HCT116 (cell line): ENCODE measurements around the gene SCAMP1. TPM values are rescaled to one million over a fixed set of nuclear protein-coding genes. Genes with fewer than 3 reads are reported as not detected.

ENCODE experiments used
- ATAC-seq: fragments of 200-7000 bp; cut with Tn5 transposase; 2 replicates; pipeline ENCODE4 v1.9.1; 2020; ENCODE audit warnings: mild to moderate bottlenecking, moderate library complexity
- BruUV-seq: library from RNA; stranded (reverse); fragments of 400-500 nt; replicated peaks from 2 replicates; lab custom pipeline; 2021; lab: Mats Ljungman, UMichigan
- CTCF ChIA-PET: fragments of 300-600 bp; sonication (Branson Sonifier 250); formaldehyde crosslinking; loops from one replicate; lab custom pipeline; 2021; ENCODE audit warnings: antibody characterized with exemption; lab: Charles Lee
- POLR2A ChIA-PET: fragments of 300-600, 350-600 bp; sonication (Branson Sonifier 250); formaldehyde crosslinking; loops from one replicate; lab custom pipeline; 2021; ENCODE audit warnings: antibody characterized with exemption; lab: Charles Lee
- RAD21 ChIA-PET, 2 experiments: fragments of 300-600 bp; sonication (Branson Sonifier 250); formaldehyde crosslinking; loops; one replicate each; lab custom pipeline; 2023; ENCODE audit warnings: low total read pairs in 2 of 2; ENCODE audit not compliant: uncharacterized antibody in 2 of 2, unreplicated experiment in 2 of 2, low non-redundant PET in 1 of 2; lab: Charles Lee
- DNase-seq: peaks from one replicate; pipeline ENCODE4 v3.0.0-alpha.2; 2010; ENCODE audit warnings: low read depth, low spot score
- H2AFZ ChIP-seq: fragments of 200-600 bp; shearing (Covaris generic), sonication (generic); 2 replicates; pipeline ENCODE4 v1.6.1; 2017; ENCODE audit warnings: low read depth, mixed run types, mixed read lengths, antibody characterized with exemption, low read length; ENCODE audit not compliant: poor library complexity, severe bottlenecking
- H3K27ac ChIP-seq: 2 replicates; pipeline ENCODE4 v1.5.1; 2012; ENCODE audit warnings: low read depth, low read length
- H3K27me3 ChIP-seq: fragments of 200-600 bp; sonication (generic); 2 replicates; pipeline ENCODE4 v1.6.1; 2016; ENCODE audit warnings: mixed run types, low read length, mixed read lengths; ENCODE audit not compliant: insufficient read depth
- H3K36me3 ChIP-seq, 2 experiments: fragments of 200-500 bp in 1 of 2; fragments of 200-600 bp in 1 of 2; sonication (Bioruptor generic) in 1 of 2; sonication (generic) in 1 of 2; 2 replicates each; pipeline versions ENCODE4 v1.5.1 to v1.6.1; 2014 to 2016; ENCODE audit warnings: low read length in 2 of 2, inconsistent platforms in 1 of 2, mixed read lengths in 1 of 2, mixed run types in 1 of 2; ENCODE audit not compliant: insufficient read depth in 2 of 2, control insufficient read depth in 1 of 2
- H3K4me1 ChIP-seq, 2 experiments: fragments of 200-600 bp in 1 of 2; sonication (generic) in 1 of 2; 2 replicates each; pipeline versions ENCODE4 v1.5.1 to v1.6.1; 2012 to 2017; ENCODE audit warnings: low read length in 2 of 2, inconsistent platforms in 1 of 2, mild to moderate bottlenecking in 1 of 2, mixed read lengths in 1 of 2, mixed run types in 1 of 2, moderate library complexity in 1 of 2; ENCODE audit not compliant: insufficient read depth in 2 of 2, control insufficient read depth in 1 of 2
- H3K4me2 ChIP-seq: fragments of 200-600 bp; sonication (generic); 2 replicates; pipeline ENCODE4 v1.6.1; 2017; ENCODE audit warnings: mixed run types, low read length, mixed read lengths
- H3K4me3 ChIP-seq, 2 experiments: fragments of 200-600 bp in 1 of 2; sonication (generic) in 1 of 2; replicated peaks in 1 of 2; 2 replicates each; pipeline ENCODE4 v1.5.1; 2011 to 2016; ENCODE audit warnings: low read length in 2 of 2, control low read depth in 1 of 2, low read depth in 1 of 2, mild to moderate bottlenecking in 1 of 2, mixed read lengths in 1 of 2, mixed run types in 1 of 2
- H3K79me2 ChIP-seq: fragments of 200-600 bp; sonication (generic); 2 replicates; pipeline ENCODE4 v1.6.1; 2017; ENCODE audit warnings: mild to moderate bottlenecking, mixed run types, low read length, moderate library complexity, mixed read lengths; ENCODE audit not compliant: insufficient read depth
- H3K9ac ChIP-seq: fragments of 200-600 bp; sonication (generic); 2 replicates; pipeline ENCODE4 v1.6.1; 2016; ENCODE audit warnings: low read length, mixed read lengths
- H3K9me2 ChIP-seq: fragments of 200-600 bp; sonication (generic), shearing (Covaris generic); 2 replicates; pipeline ENCODE4 v1.6.1; 2017; ENCODE audit warnings: mixed run types, mild to moderate bottlenecking, moderate library complexity; ENCODE audit not compliant: insufficient read depth
- H3K9me3 ChIP-seq, 2 experiments: fragments of 200-500 bp in 1 of 2; fragments of 200-600 bp in 1 of 2; sonication (Bioruptor generic) in 1 of 2; sonication (generic) in 1 of 2; 2 replicates each; pipeline ENCODE4 v1.6.1; 2014 to 2017; ENCODE audit warnings: low read length in 2 of 2, mixed read lengths in 2 of 2, inconsistent platforms in 1 of 2, low read depth in 1 of 2, mild to moderate bottlenecking in 1 of 2, mixed run types in 1 of 2, moderate library complexity in 1 of 2; ENCODE audit not compliant: control insufficient read depth in 1 of 2, insufficient read depth in 1 of 2
- H4K20me1 ChIP-seq: fragments of 200-600 bp; sonication (generic), shearing (Covaris generic); 2 replicates; pipeline ENCODE4 v1.6.1; 2017; ENCODE audit warnings: mixed run types, mild to moderate bottlenecking, moderate library complexity; ENCODE audit not compliant: insufficient read depth
- ATF3 ChIP-seq: IDR thresholded peaks from 2 replicates; pipeline ENCODE4 v1.6.1; 2012
- CBX3 ChIP-seq: IDR thresholded peaks from 2 replicates; pipeline ENCODE4 v1.6.1; 2012; ENCODE audit warnings: low read depth
- CTCF ChIP-seq, 3 experiments: fragments of 200-600 bp in 1 of 3; sonication (generic) in 1 of 3; IDR thresholded peaks in 2 of 3; conservative IDR thresholded peaks in 1 of 3; 2 replicates each; pipeline ENCODE4 v1.5.1; 2012 to 2017; ENCODE audit warnings: low read depth in 2 of 3, low read length in 2 of 3, antibody characterized with exemption in 1 of 3, borderline replicate concordance in 1 of 3, control low read depth in 1 of 3, mild to moderate bottlenecking in 1 of 3, mixed read lengths in 1 of 3, mixed run types in 1 of 3, moderate library complexity in 1 of 3; ENCODE audit not compliant: insufficient read depth in 1 of 3
- EGR1 ChIP-seq: IDR thresholded peaks from 2 replicates; pipeline ENCODE4 v1.6.1; 2012; ENCODE audit warnings: low read depth
- ELF1 ChIP-seq: IDR thresholded peaks from 2 replicates; pipeline ENCODE4 v1.6.1; 2012; ENCODE audit warnings: low read depth, borderline replicate concordance
- EZH2 ChIP-seq: fragments of 200-600 bp; sonication (generic); IDR thresholded peaks from 2 replicates; pipeline ENCODE4 v1.6.1; 2017; ENCODE audit warnings: antibody characterized with exemption, mixed run types
- EZH2phosphoT487 ChIP-seq: fragments of 200-600 bp; IDR thresholded peaks from 2 replicates; pipeline ENCODE4 v1.6.1; 2018; ENCODE audit warnings: antibody characterized with exemption, borderline replicate concordance
- FOSL1 ChIP-seq: IDR thresholded peaks from 2 replicates; pipeline ENCODE4 v1.6.1; 2012; ENCODE audit warnings: low read depth
- JUND ChIP-seq: IDR thresholded peaks from 2 replicates; pipeline ENCODE4 v1.6.1; 2012
- MAX ChIP-seq: IDR thresholded peaks from 2 replicates; pipeline ENCODE4 v1.6.1; 2012
- POLR2A ChIP-seq: IDR thresholded peaks from 2 replicates; pipeline ENCODE4 v1.7.0; 2011; ENCODE audit warnings: borderline replicate concordance; ENCODE audit not compliant: insufficient read depth, insufficient read length; ENCODE audit errors: extremely low read depth
- POLR2AphosphoS5 ChIP-seq: IDR thresholded peaks from 2 replicates; pipeline ENCODE4 v1.6.1; 2011; ENCODE audit warnings: mild to moderate bottlenecking, low read depth, low read length, moderate library complexity
- RAD21 ChIP-seq: IDR thresholded peaks from 2 replicates; pipeline ENCODE4 v1.6.1; 2012; ENCODE audit warnings: low read depth, mild to moderate bottlenecking
- SIN3A ChIP-seq: IDR thresholded peaks from 2 replicates; pipeline ENCODE4 v1.6.1; 2012; ENCODE audit warnings: low read depth
- SP1 ChIP-seq: IDR thresholded peaks from 2 replicates; pipeline ENCODE4 v1.6.1; 2012; ENCODE audit warnings: low read depth
- TCF7L2 ChIP-seq: IDR thresholded peaks from 2 replicates; pipeline ENCODE4 v1.7.0; 2011; ENCODE audit warnings: borderline replicate concordance, inconsistent platforms; ENCODE audit not compliant: insufficient read depth, insufficient read length; ENCODE audit errors: extremely low read depth
- YY1 ChIP-seq: IDR thresholded peaks from 2 replicates; pipeline ENCODE4 v1.6.1; 2011; ENCODE audit warnings: low read length, low read depth, moderate library complexity, mild to moderate bottlenecking; ENCODE audit not compliant: insufficient replicate concordance; ENCODE audit errors: extremely low read depth
- ZBTB33 ChIP-seq: IDR thresholded peaks from 2 replicates; pipeline ENCODE4 v1.6.1; 2011; ENCODE audit warnings: mild to moderate bottlenecking, low read length, moderate library complexity; ENCODE audit not compliant: insufficient replicate concordance; ENCODE audit errors: extremely low read depth
- ZFX ChIP-seq: fragments of 450-650 bp; IDR thresholded peaks from 2 replicates; pipeline ENCODE4 v1.6.1; 2017
- intact Hi-C: fragments of 100-400 bp; cut with micrococcal nuclease; formaldehyde crosslinking; loops from 2 replicates; pipeline ENCODE4 v1.10.0; 2022
- total RNA-seq: library from RNA; stranded (reverse); gene quantifications from one replicate; pipeline ENCODE4 v1.2.1, GENCODE V29; 2021; ENCODE audit not compliant: unreplicated experiment

The SCAMP1 gene
- total RNA-seq, 1 experiment from 2014 or later = 46.4 TPM

DNA sequence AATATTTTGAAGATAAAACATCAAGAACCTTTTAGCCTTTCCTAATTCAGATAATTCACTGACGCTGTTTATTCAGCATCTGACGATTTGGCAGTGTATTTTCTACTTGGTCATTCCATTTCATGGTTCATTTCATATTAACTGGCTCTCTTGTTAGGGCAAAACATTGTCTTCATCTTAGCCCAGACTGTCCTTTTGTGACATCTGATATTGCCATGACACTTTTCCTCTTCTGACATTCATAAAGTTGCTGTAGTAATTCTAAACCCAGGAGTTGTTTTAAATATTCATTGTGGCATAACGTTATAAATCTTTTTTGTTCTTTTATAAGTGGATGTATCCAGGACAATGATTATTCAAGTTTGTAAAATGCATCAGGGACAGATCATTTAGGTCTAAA lies 1.8 kb downstream of the SCAMP1 start:
- ChIA-PET CTCF (no interaction called here), POLR2A (no interaction called here), RAD21 (no interaction called here)
- no peak for ATAC-seq
- H3K79me2 ChIP-seq = peaks cover 65% of the 10 kb centered on the region
- H3K4me2 ChIP-seq = peak overlapping the region; percentile 95; the same call in 1 of the 2 replicates
- no peaks in the 10 kb centered on the region for H3K27me3 ChIP-seq
- no peaks in the 10 kb centered on the region for H3K36me3 ChIP-seq
- no peak for DNase-seq
- peaks cover 9 to 13% of the 10 kb centered on the region in 2 experiments; a peak in 3 of 4 replicates for H3K4me1 ChIP-seq
- no peak overlapping the region for H3K4me3 ChIP-seq
- no peak overlapping the region for H3K9ac ChIP-seq
- TF ChIP-seq CTCF (IDR thresholded peaks at IDR 0.05 in 2 of 3, conservative IDR thresholded peaks at IDR 0.05 in 1 of 3; ENCODE audit: borderline replicate concordance in 1 of 3, insufficient read depth in 1 of 3, low read depth in 2 of 3, low read length in 2 of 3) (no peak), POLR2A (no peak), FOSL1 (no peak), ELF1 (no peak), ZFX (no peak), YY1 (no peak), ATF3 (no peak), POLR2AphosphoS5 (no peak), SP1 (no peak), EZH2phosphoT487 (no peak), EZH2 (no peak), RAD21 (no peak), JUND (no peak), EGR1 (no peak), ZBTB33 (no peak), MAX (no peak), TCF7L2 (no peak), SIN3A (no peak), CBX3 (no peak)
- no peak overlapping the region for H2AFZ ChIP-seq
- H3K9me2 ChIP-seq = no peaks in the 10 kb centered on the region
- H4K20me1 ChIP-seq = 0 out of 2 replicates have a peak, but pooled peaks cover 2% of the 10 kb centered on the region
- BruUV-seq = no TSS peak
- no peaks in the 10 kb centered on the region for H3K9me3 ChIP-seq
- intact Hi-C loops = no loop called here
- no peak overlapping the region for H3K27ac ChIP-seq
